T-cell (primary cell): ENCODE data around the gene PTPRM. TPM values are rescaled to one million over a fixed set of nuclear protein-coding genes. Genes with fewer than 3 reads are reported as not detected.

Source experiments
- ATAC-seq, 4 experiments: fragments of 200-7000 bp in 3 of 4; fragments of 150-1000 bp in 1 of 4; cut with Tn5 transposase; replicated peaks in 1 of 4; 1 replicate in 3 of 4; 2 replicates in 1 of 4; pipeline ENCODE4 v1.10.0; 2021; ENCODE audit warnings: moderate library complexity in 3 of 4, mild to moderate bottlenecking in 2 of 4, moderate number of reproducible peaks in 1 of 4
- CTCF ChIA-PET, 2 donors: fragments of 300-600 bp; sonication (Branson Sonifier 250); formaldehyde crosslinking; loops; one replicate each; lab custom pipeline; 2022; ENCODE audit warnings: antibody characterized with exemption in 2 of 2; lab: Charles Lee
- POLR2A ChIA-PET, 2 donors: fragments of 300-600 bp; sonication (Branson Sonifier 250); formaldehyde crosslinking; loops; one replicate each; lab custom pipeline; 2022; ENCODE audit warnings: antibody characterized with exemption in 2 of 2; lab: Charles Lee
- DNase-seq, 35 experiments: peaks; one replicate each; pipeline versions ENCODE4 v3.0.0 to v3.0.0-alpha.2; 2013 to 2023
- H3K27ac ChIP-seq: one replicate; pipeline ENCODE4 v1.5.1; 2013; ENCODE audit warnings: low read length
- H3K27me3 ChIP-seq, 2 experiments: replicated peaks in 1 of 2; 1 replicate in 1 of 2; 2 replicates in 1 of 2; pipeline versions ENCODE4 v1.6.1 to v1.7.0; 2013; ENCODE audit warnings: low read length in 1 of 2, mixed read lengths in 1 of 2; ENCODE audit not compliant: control insufficient read depth in 2 of 2, insufficient read depth in 2 of 2; ENCODE audit errors: extremely low read depth in 1 of 2
- H3K36me3 ChIP-seq, 2 donors: 1 replicate in 1 of 2; 2 replicates in 1 of 2; pipeline versions ENCODE4 v1.6.1 to v1.7.0; 2013; ENCODE audit warnings: low read length in 1 of 2; ENCODE audit not compliant: control insufficient read depth in 2 of 2, insufficient read depth in 1 of 2; ENCODE audit errors: extremely low read depth in 1 of 2
- H3K4me1 ChIP-seq, 2 experiments: 1 replicate in 1 of 2; 2 replicates in 1 of 2; pipeline versions ENCODE4 v1.6.1 to v1.7.0; 2013; ENCODE audit warnings: low read length in 2 of 2, mixed read lengths in 1 of 2; ENCODE audit not compliant: insufficient read depth in 2 of 2, control insufficient read depth in 1 of 2; ENCODE audit errors: extremely low read depth in 1 of 2
- H3K4me3 ChIP-seq, 2 donors: 1 replicate in 1 of 2; 2 replicates in 1 of 2; pipeline versions ENCODE4 v1.5.1 to v1.7.0; 2013; ENCODE audit warnings: mild to moderate bottlenecking in 2 of 2, low read length in 1 of 2, moderate library complexity in 1 of 2; ENCODE audit not compliant: control insufficient read depth in 1 of 2; ENCODE audit errors: extremely low read depth in 1 of 2
- H3K9me3 ChIP-seq: 2 replicates; pipeline ENCODE4 v1.7.0; 2013
- H3K27ac Mint-ChIP-seq, 2 donors: one replicate each; pipeline ENCODE4 v1.8.0; 2020 to 2021; ENCODE audit warnings: mild to moderate bottlenecking in 2 of 2, mixed read lengths in 2 of 2
- H3K27me3 Mint-ChIP-seq, 2 donors: one replicate each; pipeline ENCODE4 v1.8.0; 2021 to 2022; ENCODE audit warnings: mixed read lengths in 2 of 2
- H3K36me3 Mint-ChIP-seq: one replicate; pipeline ENCODE4 v1.8.0; 2021; ENCODE audit warnings: mixed read lengths
- H3K4me1 Mint-ChIP-seq, 3 donors: one replicate each; pipeline ENCODE4 v1.8.0; 2020 to 2022; ENCODE audit warnings: mixed read lengths in 3 of 3, mild to moderate bottlenecking in 1 of 3
- H3K4me3 Mint-ChIP-seq, 3 donors: one replicate each; pipeline ENCODE4 v1.8.0; 2020 to 2022; ENCODE audit warnings: mild to moderate bottlenecking in 3 of 3, mixed read lengths in 3 of 3, moderate library complexity in 3 of 3
- H3K9me3 Mint-ChIP-seq, 3 donors: one replicate each; pipeline ENCODE4 v1.8.0; 2020 to 2022; ENCODE audit warnings: mixed read lengths in 3 of 3
- WGBS: methylation state at CpG from one replicate; pipeline ENCODE4 v1.1.5; 2013; ENCODE audit warnings: missing lambda C conversion rate; ENCODE audit not compliant: insufficient coverage; 5-methylcytosine and 5-hydroxymethylcytosine counted together
- total RNA-seq, 35 experiments: library from RNA in 6 of 35; stranded (reverse) in 6 of 35; fragments of 120-200 nt in 1 of 35; gene quantifications; one replicate each; pipeline versions ENCODE4 v1.2.1 to v1.2.4 and lab custom pipeline; 2013 to 2026

The PTPRM gene
- total RNA-seq, 5 donors from 2014 or later (not counting 1 experiment from before 2014, with no cell fraction given) = 4.1 to 47.4 (median 7.1) TPM

- H3K4me1 Mint-ChIP-seq = no peaks in the 10 kb centered on the region
- ATAC-seq (no peak), DNase-seq (no peak)
- ChIA-PET POLR2A (no interaction called here), CTCF (no interaction called here)
- no peaks in the 10 kb centered on the region for H3K36me3 Mint-ChIP-seq
- WGBS = no CpG with 5 or more reads among the region's 2 CpGs
- Histone ChIP-seq H3K4me3 (no peak overlapping the region), H3K27ac (no peak overlapping the region), H3K9me3 (no peaks in the 10 kb centered on the region), H3K27me3 (peaks cover 0 to 3% of the 10 kb centered on the region in 2 experiments), H3K4me1 (no peaks in the 10 kb centered on the region), H3K36me3 (no peaks in the 10 kb centered on the region)
- H3K9me3 Mint-ChIP-seq = peaks cover 3 to 10% (median 5%) of the 10 kb centered on the region in 3 donors
- H3K4me3 Mint-ChIP-seq = no peak overlapping the region
- no peak overlapping the region for H3K27ac Mint-ChIP-seq
- H3K27me3 Mint-ChIP-seq = no peaks in the 10 kb centered on the region
These were observed 70.2 kb downstream of the PTPRM start for GRCh38 chr18:7637269-7637668.

- H3K4me3 Mint-ChIP-seq = no peak overlapping the region
- no peaks in the 10 kb centered on the region for H3K27me3 Mint-ChIP-seq
- H3K9me3 ChIP-seq = no peaks in the 10 kb centered on the region
- POLR2A ChIA-PET = no interaction called here
- CTCF ChIA-PET = no interaction called here
- H3K27me3 ChIP-seq = peaks cover 0 to 3% of the 10 kb centered on the region in 2 experiments
- no peak overlapping the region for H3K4me3 ChIP-seq
- H3K36me3 ChIP-seq = no peaks in the 10 kb centered on the region
- H3K27ac Mint-ChIP-seq = no peak overlapping the region
- ATAC-seq (no peak), DNase-seq (no peak)
- H3K4me1 ChIP-seq = no peaks in the 10 kb centered on the region
- no peaks in the 10 kb centered on the region for H3K36me3 Mint-ChIP-seq
- peaks cover 3 to 9% (median 5%) of the 10 kb centered on the region in 3 donors for H3K9me3 Mint-ChIP-seq
- H3K27ac ChIP-seq = no peak overlapping the region
- H3K4me1 Mint-ChIP-seq = no peaks in the 10 kb centered on the region
These were observed 71.2 kb downstream of the PTPRM start for GRCh38 chr18:7638321-7638720.

DNA sequence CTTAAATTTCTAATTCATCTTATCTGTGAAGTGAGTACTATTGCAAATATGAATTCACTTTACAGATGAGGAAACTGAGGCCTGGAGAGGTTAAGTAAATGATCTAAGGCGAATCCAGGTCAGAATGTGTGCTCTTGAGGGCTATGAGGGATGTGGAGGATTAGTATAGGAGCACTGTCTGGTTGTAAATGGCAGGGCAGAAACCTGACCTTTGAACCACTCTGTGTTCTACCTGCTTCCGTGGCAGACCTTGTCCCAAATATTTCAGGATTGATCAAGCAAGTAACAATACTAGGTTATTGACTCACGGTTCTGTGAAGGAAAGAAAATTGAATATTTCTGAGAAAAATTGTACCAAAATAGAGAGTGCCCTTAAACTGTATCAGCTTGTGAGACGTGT lies 74.7 kb downstream of the PTPRM start:
- 64% methylated on average over 3 of the region's 4 CpGs for WGBS

DNA sequence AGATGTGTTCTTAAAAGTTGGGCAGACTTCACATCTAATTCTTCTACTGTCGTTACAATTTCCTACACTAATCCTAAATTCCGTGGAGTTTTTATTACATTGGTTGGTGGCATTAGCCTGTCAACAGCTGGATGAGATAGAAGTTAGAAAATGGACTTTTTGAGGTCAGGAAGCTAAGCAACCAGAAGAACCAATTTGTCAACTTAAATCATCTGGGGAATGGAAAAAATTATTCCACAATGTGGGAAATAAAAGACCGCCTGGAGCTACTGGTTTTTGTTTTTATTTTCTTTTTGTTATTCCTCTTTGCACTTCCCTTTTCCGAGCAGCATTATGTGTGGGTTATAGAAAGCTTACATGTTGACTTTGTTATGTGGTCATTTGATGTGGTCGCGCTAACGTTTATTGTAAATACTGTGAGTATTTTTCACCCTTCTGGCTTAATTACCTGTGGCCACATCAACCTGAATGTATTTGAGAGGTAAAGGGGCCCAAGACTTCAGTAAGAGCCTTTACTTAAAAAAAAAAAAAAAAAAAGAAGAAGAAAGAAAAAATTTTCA lies 75.3 kb downstream of the PTPRM start:
- Mint-ChIP-seq H3K9me3 (peaks cover 0 to 8% (median 5%) of the 10 kb centered on the region in 3 donors), H3K4me3 (no peak overlapping the region), H3K27me3 (no peaks in the 10 kb centered on the region), H3K4me1 (no peaks in the 10 kb centered on the region), H3K36me3 (no peaks in the 10 kb centered on the region), H3K27ac (no peak overlapping the region)
- H3K27ac ChIP-seq = no peak overlapping the region
- H3K4me3 ChIP-seq = no peak overlapping the region
- H3K27me3 ChIP-seq = peaks cover 0 to 3% of the 10 kb centered on the region in 2 experiments
- no peaks in the 10 kb centered on the region for H3K4me1 ChIP-seq
- H3K36me3 ChIP-seq = no peaks in the 10 kb centered on the region
- no peak for ATAC-seq
- no CpG with 5 or more reads among the region's 7 CpGs for WGBS
- H3K9me3 ChIP-seq = no peaks in the 10 kb centered on the region
- ChIA-PET CTCF (no interaction called here), POLR2A (no interaction called here)
- no peak for DNase-seq

More for the DNA sequence above, 74.7 kb downstream of the PTPRM start:
- CTCF ChIA-PET = no interaction called here
- DNase-seq = no peak
- peaks cover 0 to 3% of the 10 kb centered on the region in 2 experiments for H3K27me3 ChIP-seq
- no peak for ATAC-seq
- H3K4me3 ChIP-seq = no peak overlapping the region
- H3K36me3 ChIP-seq = no peaks in the 10 kb centered on the region
- no peaks in the 10 kb centered on the region for H3K9me3 ChIP-seq
- no peak overlapping the region for H3K4me3 Mint-ChIP-seq
- no peaks in the 10 kb centered on the region for H3K27me3 Mint-ChIP-seq
- H3K4me1 ChIP-seq = no peaks in the 10 kb centered on the region
- POLR2A ChIA-PET = no interaction called here
- no peak overlapping the region for H3K27ac ChIP-seq
- H3K9me3 Mint-ChIP-seq = peaks cover 0 to 8% (median 5%) of the 10 kb centered on the region in 3 donors
- no peaks in the 10 kb centered on the region for H3K36me3 Mint-ChIP-seq
- H3K27ac Mint-ChIP-seq = no peak overlapping the region
- no peaks in the 10 kb centered on the region for H3K4me1 Mint-ChIP-seq

DNA sequence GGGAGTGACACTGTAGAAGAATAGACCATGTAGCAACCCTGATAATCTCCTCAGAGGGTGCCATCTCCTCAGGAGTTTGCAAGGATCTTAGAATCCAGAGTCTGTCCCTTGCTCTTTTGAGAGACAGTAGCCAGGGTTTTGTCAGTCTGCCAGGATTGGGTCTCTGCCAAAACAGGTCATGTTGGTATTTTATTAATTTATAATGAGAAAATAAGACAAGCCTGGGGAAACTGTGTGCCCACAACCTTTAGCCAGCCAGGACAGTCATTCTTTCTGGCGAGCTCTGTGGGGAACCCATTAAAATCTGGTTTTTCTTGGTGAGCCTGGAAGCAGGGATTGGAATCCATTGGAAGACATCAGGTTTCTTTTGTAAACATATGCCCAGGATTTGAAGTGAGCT lies 78.6 kb downstream of the PTPRM start:
- DNase-seq = no peak
- CTCF ChIA-PET = no interaction called here

DNA sequence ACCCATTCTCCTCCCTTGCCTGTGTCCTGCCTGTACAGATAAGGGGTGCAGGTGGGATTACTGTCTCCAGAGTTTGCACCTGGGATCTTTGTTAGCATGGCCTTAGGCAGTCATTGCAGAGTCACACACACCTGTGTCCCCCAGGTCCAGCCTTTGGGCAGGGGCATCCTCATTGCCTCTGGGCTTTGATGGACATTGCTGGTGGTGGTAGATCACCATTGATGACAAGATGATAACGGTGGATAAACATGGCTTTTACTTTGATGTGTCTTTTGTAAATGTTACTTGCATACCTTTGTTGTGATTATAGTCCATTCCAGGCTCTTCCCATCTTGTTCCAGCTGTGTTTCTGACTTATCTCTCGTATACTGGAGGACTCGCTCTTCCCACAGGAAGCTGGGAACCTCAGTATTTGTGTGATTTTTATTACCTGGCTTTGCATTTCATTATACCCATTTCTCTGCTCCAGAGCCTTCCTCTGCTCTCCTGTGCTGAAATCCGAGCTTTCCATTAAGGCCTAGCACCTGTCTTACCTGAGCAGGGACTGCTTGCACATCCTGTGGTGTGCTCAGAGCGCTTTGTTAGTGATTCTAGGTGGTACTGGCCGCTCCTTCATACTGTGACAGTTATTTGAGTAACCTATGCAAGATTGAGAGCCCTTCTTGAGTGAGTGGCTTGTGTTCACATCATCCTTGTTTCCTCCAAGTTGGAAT lies 79.2 kb downstream of the PTPRM start:
- Histone ChIP-seq H3K27me3 (no peaks in the 10 kb centered on the region), H3K4me3 (no peak overlapping the region), H3K27ac (no peak overlapping the region), H3K36me3 (no peaks in the 10 kb centered on the region), H3K4me1 (no peaks in the 10 kb centered on the region), H3K9me3 (no peaks in the 10 kb centered on the region)
- no peak for DNase-seq
- no peaks in the 10 kb centered on the region for H3K4me1 Mint-ChIP-seq
- 40% methylated on average over 1 of the region's 6 CpGs for WGBS
- no peak for ATAC-seq
- no peak overlapping the region for H3K4me3 Mint-ChIP-seq
- H3K27ac Mint-ChIP-seq = no peak overlapping the region
- H3K9me3 Mint-ChIP-seq = peaks cover 0 to 18% (median 10%) of the 10 kb centered on the region in 3 donors
- POLR2A ChIA-PET = no interaction called here
- CTCF ChIA-PET = no interaction called here
- no peaks in the 10 kb centered on the region for H3K27me3 Mint-ChIP-seq
- no peaks in the 10 kb centered on the region for H3K36me3 Mint-ChIP-seq

More for the DNA sequence above, 78.6 kb downstream of the PTPRM start:
- Histone ChIP-seq H3K4me1 (no peaks in the 10 kb centered on the region), H3K36me3 (no peaks in the 10 kb centered on the region), H3K4me3 (no peak overlapping the region), H3K27me3 (no peaks in the 10 kb centered on the region), H3K9me3 (no peaks in the 10 kb centered on the region), H3K27ac (no peak overlapping the region)
- Mint-ChIP-seq H3K27ac (no peak overlapping the region), H3K4me1 (no peaks in the 10 kb centered on the region), H3K4me3 (no peak overlapping the region), H3K27me3 (no peaks in the 10 kb centered on the region), H3K9me3 (peaks cover 0 to 18% (median 11%) of the 10 kb centered on the region in 3 donors), H3K36me3 (no peaks in the 10 kb centered on the region)
- 36% methylated on average over 1 of the region's 1 CpG for WGBS
- POLR2A ChIA-PET = no interaction called here
- ATAC-seq = no peak
